Trophoblast cell (in vitro differentiated cells and primary cell): ENCODE data around the gene ZNF248.

ENCODE experiments used
- DNase-seq, 2 donors: peaks; one replicate each; pipeline ENCODE4 v3.0.0-alpha.2; 2016
- H2AFZ ChIP-seq: 2 replicates; pipeline ENCODE4 v1.6.1; 2013; ENCODE audit warnings: low read length, moderate library complexity, mild to moderate bottlenecking; ENCODE audit not compliant: insufficient read depth, poor library complexity
- H2AK5ac ChIP-seq: 2 replicates; pipeline ENCODE4 v1.6.1; 2013; ENCODE audit warnings: mild to moderate bottlenecking, low read length
- H2BK120ac ChIP-seq: 2 replicates; pipeline ENCODE4 v1.6.1; 2013; ENCODE audit warnings: low read length, mild to moderate bottlenecking, moderate library complexity; ENCODE audit not compliant: insufficient read depth, poor library complexity
- H2BK12ac ChIP-seq: 2 replicates; pipeline ENCODE4 v1.6.1; 2013; ENCODE audit warnings: mild to moderate bottlenecking, low read length, moderate library complexity
- H2BK5ac ChIP-seq: 2 replicates; pipeline ENCODE4 v1.6.1; 2013; ENCODE audit warnings: low read length, low read depth, moderate library complexity, mild to moderate bottlenecking; ENCODE audit not compliant: poor library complexity
- H3K14ac ChIP-seq: 2 replicates; pipeline ENCODE4 v1.6.1; 2013; ENCODE audit warnings: mild to moderate bottlenecking, low read length
- H3K18ac ChIP-seq: 2 replicates; pipeline ENCODE4 v1.6.1; 2013; ENCODE audit warnings: mild to moderate bottlenecking, low read length
- H3K23ac ChIP-seq: 2 replicates; pipeline ENCODE4 v1.6.1; 2013; ENCODE audit warnings: low read length
- H3K27ac ChIP-seq: 2 replicates; pipeline ENCODE4 v1.5.1; 2013; ENCODE audit warnings: low read depth, mild to moderate bottlenecking, inconsistent platforms, low read length, moderate library complexity
- H3K27me3 ChIP-seq: 2 replicates; pipeline ENCODE4 v1.6.1; 2013; ENCODE audit warnings: inconsistent platforms, mild to moderate bottlenecking, low read length, moderate library complexity; ENCODE audit not compliant: insufficient read depth
- H3K36me3 ChIP-seq, 2 experiments: 1 replicate in 1 of 2; 2 replicates in 1 of 2; pipeline ENCODE4 v1.6.1; 2013; ENCODE audit warnings: low read length in 2 of 2, mild to moderate bottlenecking in 2 of 2, moderate library complexity in 1 of 2; ENCODE audit not compliant: insufficient read depth in 2 of 2, control insufficient read depth in 1 of 2
- H3K4ac ChIP-seq: 2 replicates; pipeline ENCODE4 v1.6.1; 2013; ENCODE audit warnings: low read depth, mild to moderate bottlenecking, low read length, moderate library complexity
- H3K4me1 ChIP-seq, 2 experiments: 1 replicate in 1 of 2; 2 replicates in 1 of 2; pipeline ENCODE4 v1.6.1; 2013; ENCODE audit warnings: low read length in 2 of 2, mild to moderate bottlenecking in 2 of 2, moderate library complexity in 1 of 2; ENCODE audit not compliant: insufficient read depth in 2 of 2, control insufficient read depth in 1 of 2
- H3K4me2 ChIP-seq: 2 replicates; pipeline ENCODE4 v1.6.1; 2013; ENCODE audit warnings: inconsistent platforms, mild to moderate bottlenecking, low read length, moderate library complexity
- H3K4me3 ChIP-seq: 2 replicates; pipeline ENCODE4 v1.5.1; 2013; ENCODE audit warnings: mild to moderate bottlenecking, low read depth, low read length, inconsistent platforms
- H3K79me1 ChIP-seq: one replicate; pipeline ENCODE4 v1.6.1; 2013; ENCODE audit warnings: low read length
- H3K79me2 ChIP-seq: 2 replicates; pipeline ENCODE4 v1.6.1; 2013; ENCODE audit warnings: low read length, mild to moderate bottlenecking; ENCODE audit not compliant: control insufficient read depth, insufficient read depth, poor library complexity
- H3K9ac ChIP-seq: 2 replicates; pipeline ENCODE4 v1.6.1; 2013; ENCODE audit warnings: mild to moderate bottlenecking, low read length
- H3K9me3 ChIP-seq: 2 replicates; pipeline ENCODE4 v1.6.1; 2013; ENCODE audit warnings: low read depth, mild to moderate bottlenecking, control low read depth, inconsistent platforms, low read length; ENCODE audit not compliant: insufficient read depth
- H4K12ac ChIP-seq: 2 replicates; pipeline ENCODE4 v1.6.1; 2013; ENCODE audit warnings: low read depth, mild to moderate bottlenecking, low read length, moderate library complexity
- H4K8ac ChIP-seq: 2 replicates; pipeline ENCODE4 v1.6.1; 2013; ENCODE audit warnings: low read depth, mild to moderate bottlenecking, low read length, moderate library complexity
- H4K91ac ChIP-seq: one replicate; pipeline ENCODE4 v1.6.1; 2013; ENCODE audit warnings: low read depth, mild to moderate bottlenecking, low read length, moderate library complexity
- WGBS: extraction: QIAGEN DNeasy Blood & Tissue Kit; methylation state at CpG from one replicate; pipeline ENCODE4 v1.1.7; 2013; ENCODE audit warnings: missing lambda C conversion rate; ENCODE audit not compliant: insufficient read length, insufficient coverage; ENCODE audit errors: extremely low coverage; 5-methylcytosine and 5-hydroxymethylcytosine counted together

ZNF248 gene

DNA sequence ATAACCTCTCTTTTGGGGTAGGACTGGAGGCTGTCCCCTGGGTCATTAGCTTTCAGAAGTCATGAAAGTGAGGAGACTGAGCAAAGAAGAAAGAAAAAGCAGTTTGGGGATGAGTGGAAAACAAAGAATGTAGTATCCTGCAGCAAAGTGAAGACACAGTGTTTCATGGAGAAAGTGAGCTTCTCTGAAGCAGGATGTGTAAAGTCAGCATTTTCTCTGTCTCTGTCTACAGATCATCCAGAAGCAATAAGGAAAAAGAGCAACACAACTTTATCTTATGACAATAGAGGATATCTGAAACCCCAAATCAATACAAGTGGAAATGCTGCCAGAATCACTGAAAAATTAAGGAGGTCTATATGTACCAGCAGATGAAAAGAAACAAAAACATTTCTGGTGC lies 28.4 kb upstream of the ZNF248 start:
- Histone ChIP-seq H3K4me1 (no peaks in the 10 kb centered on the region), H2BK5ac (no peak overlapping the region), H4K91ac (no peak overlapping the region), H3K4me3 (no peak overlapping the region), H3K79me2 (no peaks in the 10 kb centered on the region), H3K9me3 (peaks cover 9% of the 10 kb centered on the region), H3K9ac (no peak overlapping the region), H3K14ac (no peak overlapping the region), H2AFZ (no peak overlapping the region), H3K23ac (no peak overlapping the region), H3K18ac (no peak overlapping the region), H2AK5ac (no peak overlapping the region), H2BK12ac (no peak overlapping the region), H3K36me3 (no peaks in the 10 kb centered on the region), H4K8ac (no peak overlapping the region), H3K27me3 (no peaks in the 10 kb centered on the region), H3K4me2 (no peak overlapping the region), H3K27ac (no peak overlapping the region), H4K12ac (no peak overlapping the region), H3K79me1 (no peaks in the 10 kb centered on the region), H3K4ac (no peak overlapping the region), H2BK120ac (no peak overlapping the region)
- no peak for DNase-seq

DNA sequence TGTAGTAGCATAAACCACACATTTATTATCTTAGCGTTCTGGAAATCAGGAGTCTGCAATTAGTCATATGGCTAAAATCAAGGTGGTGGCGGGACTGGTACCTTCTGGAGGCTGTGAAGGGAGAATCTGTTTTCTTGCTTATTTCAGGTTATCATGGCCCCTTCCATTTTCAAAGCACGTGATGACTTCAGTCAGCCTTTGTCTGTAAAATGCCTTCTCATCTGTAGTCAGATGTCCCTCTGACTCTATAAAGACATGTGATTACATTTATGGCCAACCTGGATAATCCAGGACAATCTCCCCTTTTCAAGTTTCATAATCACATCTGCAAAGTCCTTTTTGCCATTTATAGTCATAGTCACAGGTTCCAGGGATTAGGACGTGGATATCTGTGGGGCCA lies 15.5 kb upstream of the ZNF248 start:
- H3K79me2 ChIP-seq: no peaks in the 10 kb centered on the region
- no peak overlapping the region for H4K91ac ChIP-seq
- H3K4me3 ChIP-seq: no peak overlapping the region
- no peaks in the 10 kb centered on the region for H3K4me1 ChIP-seq
- no peak overlapping the region for H2AFZ ChIP-seq
- H3K9me3 ChIP-seq: peaks cover 11% of the 10 kb centered on the region
- H3K27ac ChIP-seq: no peak overlapping the region
- DNase-seq: no peak
- H4K8ac ChIP-seq: no peak overlapping the region
- no peak overlapping the region for H2BK5ac ChIP-seq
- no CpG with 5 or more reads among the region's 4 CpGs for WGBS
- no peak overlapping the region for H3K9ac ChIP-seq
- H3K18ac ChIP-seq: no peak overlapping the region
- no peak overlapping the region for H2BK120ac ChIP-seq
- no peaks in the 10 kb centered on the region for H3K27me3 ChIP-seq
- no peak overlapping the region for H3K4me2 ChIP-seq
- H3K36me3 ChIP-seq: no peaks in the 10 kb centered on the region
- no peaks in the 10 kb centered on the region for H3K79me1 ChIP-seq
- H2AK5ac ChIP-seq: no peak overlapping the region
- no peak overlapping the region for H4K12ac ChIP-seq
- H2BK12ac ChIP-seq: no peak overlapping the region
- no peak overlapping the region for H3K14ac ChIP-seq
- H3K23ac ChIP-seq: no peak overlapping the region
- no peak overlapping the region for H3K4ac ChIP-seq

DNA sequence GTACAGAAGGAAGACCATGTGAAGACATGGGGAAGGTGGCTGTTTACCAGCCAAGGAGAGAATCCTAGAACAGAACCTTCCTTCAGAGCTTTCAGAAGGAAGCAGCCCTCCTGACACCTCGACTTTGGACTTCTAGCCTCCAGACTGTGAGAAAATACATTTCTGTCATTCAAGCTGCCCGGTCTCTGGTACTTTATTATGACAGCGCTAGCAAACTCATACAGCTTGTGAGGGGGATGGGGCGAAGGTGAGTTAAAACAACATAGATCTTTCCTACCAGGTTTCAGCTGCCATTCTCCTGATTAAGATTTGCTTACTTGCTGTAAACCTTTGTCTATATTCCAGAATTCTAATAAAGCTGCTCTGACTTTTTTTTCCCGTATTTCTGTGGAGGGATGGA lies 14.9 kb upstream of the ZNF248 start:
- Histone ChIP-seq H3K79me1 (no peaks in the 10 kb centered on the region), H4K91ac (no peak overlapping the region), H3K4me2 (no peak overlapping the region), H3K9ac (no peak overlapping the region), H3K4ac (no peak overlapping the region), H2AFZ (no peak overlapping the region), H3K4me3 (no peak overlapping the region), H3K36me3 (no peaks in the 10 kb centered on the region), H3K14ac (no peak overlapping the region), H2BK5ac (no peak overlapping the region), H2BK120ac (no peak overlapping the region), H4K12ac (no peak overlapping the region), H2AK5ac (no peak overlapping the region), H3K9me3 (peaks cover 9% of the 10 kb centered on the region), H2BK12ac (no peak overlapping the region), H3K23ac (no peak overlapping the region), H3K79me2 (no peaks in the 10 kb centered on the region), H3K27ac (no peak overlapping the region), H3K4me1 (no peaks in the 10 kb centered on the region), H3K27me3 (no peaks in the 10 kb centered on the region), H3K18ac (no peak overlapping the region), H4K8ac (no peak overlapping the region)
- WGBS: no CpG with 5 or more reads among the region's 5 CpGs
- DNase-seq: no peak

DNA sequence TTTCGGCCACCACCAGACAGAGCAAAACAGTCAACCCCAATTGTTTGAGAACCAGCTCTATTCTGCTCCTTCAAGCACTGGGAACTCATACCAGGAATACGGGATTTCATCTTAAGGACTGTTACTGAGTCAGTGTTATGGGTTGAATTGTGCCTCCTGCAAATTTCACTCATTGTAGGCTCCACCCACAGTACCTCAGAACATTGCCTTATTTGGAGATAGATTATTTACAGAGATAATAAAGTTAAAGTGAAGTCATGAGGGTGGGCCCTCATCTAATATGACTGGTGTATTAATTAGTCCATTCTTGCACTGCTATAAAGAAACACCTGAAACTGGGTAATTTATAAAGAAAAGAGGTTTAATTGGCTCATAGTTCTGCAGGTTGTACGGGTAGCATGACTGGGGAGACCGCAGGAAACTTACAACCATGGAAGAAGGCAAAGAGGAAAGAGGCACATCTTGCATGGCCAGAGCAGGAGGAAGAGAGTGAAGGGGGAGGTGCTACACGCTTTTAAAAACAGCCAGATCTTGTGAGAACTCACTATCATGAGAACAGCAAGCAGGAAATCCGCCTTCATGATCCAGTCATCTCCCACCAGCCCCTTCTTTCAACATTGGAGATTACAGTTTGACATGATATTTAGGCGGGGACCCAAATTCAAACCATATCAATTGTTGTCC lies 14.3 kb upstream of the ZNF248 start:
- H3K4me2 ChIP-seq: no peak overlapping the region
- WGBS: no CpG with 5 or more reads among the region's 7 CpGs

More for the DNA sequence above, 14.3 kb upstream of the ZNF248 start:
- Histone ChIP-seq H2BK5ac (no peak overlapping the region), H4K12ac (no peak overlapping the region), H4K8ac (no peak overlapping the region), H3K9ac (no peak overlapping the region), H2BK120ac (no peak overlapping the region), H3K27me3 (no peaks in the 10 kb centered on the region), H4K91ac (no peak overlapping the region), H2BK12ac (no peak overlapping the region), H3K4me3 (no peak overlapping the region), H3K79me2 (no peaks in the 10 kb centered on the region), H3K4me1 (no peaks in the 10 kb centered on the region), H3K14ac (no peak overlapping the region), H3K9me3 (peaks cover 9% of the 10 kb centered on the region), H3K36me3 (no peaks in the 10 kb centered on the region), H3K4ac (no peak overlapping the region), H3K27ac (no peak overlapping the region), H2AK5ac (no peak overlapping the region), H3K79me1 (no peaks in the 10 kb centered on the region), H3K23ac (no peak overlapping the region), H2AFZ (no peak overlapping the region), H3K18ac (no peak overlapping the region)
- DNase-seq: no peak
